GDM1 (cell line): ENCODE measurements around the gene FOLR1.

Experiments used
- DNase-seq: peaks from one replicate; lab custom pipeline; 2025; lab: John Stamatoyannopoulos, UW

FOLR1 gene

GRCh38 chr11:72235351-72236057 lies 43.6 kb downstream of the FOLR1 start:
- no peak for DNase-seq

GRCh38 chr11:72236083-72236697 lies 44.2 kb downstream of the FOLR1 start:
- no peak for DNase-seq

GRCh38 chr11:72236774-72237111 lies 44.8 kb downstream of the FOLR1 start:
- no peak for DNase-seq

- no peak for DNase-seq
These were observed 45.4 kb downstream of the FOLR1 start for GRCh38 chr11:72237112-72237931.

GRCh38 chr11:72238040-72238450 lies 46.1 kb downstream of the FOLR1 start:
- DNase-seq: no peak

GRCh38 chr11:72238492-72239312 lies 46.8 kb downstream of the FOLR1 start:
- no peak for DNase-seq

GRCh38 chr11:72239313-72239848 lies 47.4 kb downstream of the FOLR1 start:
- no peak for DNase-seq

- DNase-seq: no peak
These were observed 48.0 kb downstream of the FOLR1 start for GRCh38 chr11:72239849-72240460.

- DNase-seq: no peak
These were observed 48.7 kb downstream of the FOLR1 start for GRCh38 chr11:72240461-72241290.

GRCh38 chr11:72241291-72241781 lies 49.4 kb downstream of the FOLR1 start:
- no peak for DNase-seq

- no peak for DNase-seq
These were observed 50.2 kb downstream of the FOLR1 start for GRCh38 chr11:72242141-72242540.

GRCh38 chr11:72243173-72244059 lies 51.5 kb downstream of the FOLR1 start:
- DNase-seq: no peak

GRCh38 chr11:72244060-72244360 lies 52.1 kb downstream of the FOLR1 start, which contains the start of gene PHOX2A:
TSS of gene PHOX2A (minus strand) at chr11:72244176. CDS start at chr11:72244004, 172 bp downstream.
- DNase-seq: no peak

GRCh38 chr11:72244361-72245262 lies 52.7 kb downstream of the FOLR1 start:
- no peak for DNase-seq

GRCh38 chr11:72245263-72245816 lies 53.4 kb downstream of the FOLR1 start:
- DNase-seq: no peak
